Mesendoderm (in vitro differentiated cells): Measurements from ENCODE around the gene CREB3L2.

ENCODE experiments used
- DNase-seq: peaks from one replicate; pipeline ENCODE4 v3.0.0; 2013
- H2AK5ac ChIP-seq: 2 replicates; pipeline ENCODE4 v1.6.1; 2013; ENCODE audit warnings: low read length, inconsistent platforms
- H2BK120ac ChIP-seq: 2 replicates; pipeline ENCODE4 v1.6.1; 2013; ENCODE audit warnings: low read depth, mild to moderate bottlenecking, low read length, moderate library complexity, mixed read lengths
- H2BK15ac ChIP-seq: replicated peaks from 2 replicates; pipeline ENCODE4 v1.6.1; 2013; ENCODE audit warnings: low read depth, mild to moderate bottlenecking, moderate library complexity
- H2BK5ac ChIP-seq: 2 replicates; pipeline ENCODE4 v1.6.1; 2013; ENCODE audit warnings: low read length, inconsistent platforms
- H3K18ac ChIP-seq: 2 replicates; pipeline ENCODE4 v1.6.1; 2013; ENCODE audit warnings: mild to moderate bottlenecking, low read length, mixed read lengths
- H3K23ac ChIP-seq: one replicate; pipeline ENCODE4 v1.6.1; 2013; ENCODE audit warnings: low read length
- H3K27ac ChIP-seq: 2 replicates; pipeline ENCODE4 v1.5.1; 2013; ENCODE audit warnings: low read depth, mild to moderate bottlenecking, inconsistent platforms, low read length, moderate library complexity
- H3K27me3 ChIP-seq: 2 replicates; pipeline ENCODE4 v1.6.1; 2013; ENCODE audit warnings: low read length, control low read depth, mild to moderate bottlenecking, inconsistent platforms; ENCODE audit not compliant: insufficient read depth, poor library complexity
- H3K36me3 ChIP-seq: 2 replicates; pipeline ENCODE4 v1.6.1; 2013; ENCODE audit warnings: low read length, inconsistent platforms; ENCODE audit not compliant: control insufficient read depth, insufficient read depth
- H3K4ac ChIP-seq: one replicate; pipeline ENCODE4 v1.6.1; 2013; ENCODE audit warnings: low read depth, mild to moderate bottlenecking, low read length, moderate library complexity
- H3K4me1 ChIP-seq: 2 replicates; pipeline ENCODE4 v1.6.1; 2013; ENCODE audit warnings: low read depth, low read length, inconsistent platforms; ENCODE audit not compliant: control insufficient read depth
- H3K4me2 ChIP-seq: 2 replicates; pipeline ENCODE4 v1.6.1; 2013; ENCODE audit warnings: low read length
- H3K4me3 ChIP-seq: 2 replicates; pipeline ENCODE4 v1.5.1; 2013; ENCODE audit warnings: mild to moderate bottlenecking, low read length
- H3K56ac ChIP-seq: one replicate; pipeline ENCODE4 v1.6.1; 2013; ENCODE audit warnings: low read length
- H3K79me1 ChIP-seq: 2 replicates; pipeline ENCODE4 v1.6.1; 2013; ENCODE audit warnings: low read length, inconsistent platforms
- H3K79me2 ChIP-seq: 2 replicates; pipeline ENCODE4 v1.6.1; 2013; ENCODE audit warnings: mild to moderate bottlenecking, low read length; ENCODE audit not compliant: control insufficient read depth, insufficient read depth
- H3K9ac ChIP-seq: 2 replicates; pipeline ENCODE4 v1.6.1; 2013; ENCODE audit warnings: low read length, inconsistent platforms
- H4K5ac ChIP-seq: one replicate; pipeline ENCODE4 v1.6.1; 2013; ENCODE audit warnings: low read length
- H4K8ac ChIP-seq: one replicate; pipeline ENCODE4 v1.6.1; 2013; ENCODE audit warnings: low read depth, mild to moderate bottlenecking, control low read depth, low read length, moderate library complexity
- WGBS: extraction: QIAGEN DNeasy Blood & Tissue Kit; methylation state at CpG from one replicate; pipeline ENCODE4 v1.1.7; 2013; ENCODE audit warnings: low lambda C conversion rate, missing lambda C conversion rate; ENCODE audit not compliant: insufficient coverage; ENCODE audit errors: extremely low coverage; 5-methylcytosine and 5-hydroxymethylcytosine counted together

Gene CREB3L2

DNA sequence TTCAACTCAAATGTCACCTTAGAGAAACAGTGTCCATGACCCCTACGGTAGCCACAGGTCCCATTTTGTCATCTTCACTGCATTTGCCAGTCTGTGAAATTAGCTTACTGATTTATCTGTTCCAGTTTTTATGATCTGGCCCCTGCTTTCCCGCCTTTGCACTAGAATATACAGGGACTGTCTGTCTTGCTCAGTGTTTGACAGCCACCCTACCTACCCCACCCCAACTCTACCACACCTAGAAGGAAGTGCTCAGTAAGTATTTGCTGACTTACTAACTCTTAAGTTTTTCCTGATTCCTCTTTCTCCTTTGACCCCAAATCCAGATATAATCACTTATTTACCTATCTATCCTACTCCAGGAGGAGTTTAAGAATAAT lies 49.5 kb downstream of the CREB3L2 start:
- WGBS = no CpG with 5 or more reads among the region's 2 CpGs
- no peak overlapping the region for H2BK120ac ChIP-seq

GRCh38 chr7:137951700-137952425 lies 50.0 kb downstream of the CREB3L2 start:
- Histone ChIP-seq H4K8ac (no peak overlapping the region), H3K56ac (no peak overlapping the region), H3K4me1 (peaks cover 16% of the 10 kb centered on the region), H3K36me3 (no peaks in the 10 kb centered on the region), H3K18ac (no peak overlapping the region), H3K79me1 (peaks cover 31% of the 10 kb centered on the region), H2BK5ac (no peak overlapping the region), H3K9ac (no peak overlapping the region), H2BK120ac (no peak overlapping the region), H2AK5ac (no peak overlapping the region), H3K4me3 (no peak overlapping the region), H2BK15ac (no peak overlapping the region), H3K23ac (no peak overlapping the region), H3K79me2 (peaks cover 41% of the 10 kb centered on the region), H4K5ac (no peak overlapping the region), H3K4ac (no peak overlapping the region), H3K27me3 (no peaks in the 10 kb centered on the region), H3K4me2 (no peak overlapping the region), H3K27ac (no peak overlapping the region)
- WGBS = no CpG with 5 or more reads among the region's 7 CpGs
- DNase-seq = no peak

More for the DNA sequence above, 49.5 kb downstream of the CREB3L2 start:
- Histone ChIP-seq H2AK5ac (no peak overlapping the region), H3K56ac (no peak overlapping the region), H3K4me1 (peaks cover 16% of the 10 kb centered on the region), H3K4ac (no peak overlapping the region), H3K27ac (no peak overlapping the region), H4K5ac (no peak overlapping the region), H4K8ac (no peak overlapping the region), H3K79me1 (peaks cover 33% of the 10 kb centered on the region), H3K4me2 (no peak overlapping the region), H2BK15ac (no peak overlapping the region), H3K18ac (no peak overlapping the region), H3K4me3 (no peak overlapping the region), H3K27me3 (no peaks in the 10 kb centered on the region), H2BK5ac (no peak overlapping the region), H3K9ac (no peak overlapping the region), H3K36me3 (no peaks in the 10 kb centered on the region), H3K79me2 (peaks cover 45% of the 10 kb centered on the region), H3K23ac (no peak overlapping the region)
- no peak for DNase-seq

- H2BK5ac ChIP-seq = no peak overlapping the region
- H3K36me3 ChIP-seq = no peaks in the 10 kb centered on the region
- peaks cover 31% of the 10 kb centered on the region for H3K79me1 ChIP-seq
- no peak overlapping the region for H4K8ac ChIP-seq
- H3K4ac ChIP-seq = no peak overlapping the region
- no peak overlapping the region for H3K23ac ChIP-seq
- no peak overlapping the region for H3K4me2 ChIP-seq
- no peak for DNase-seq
- H3K9ac ChIP-seq = no peak overlapping the region
- peaks cover 35% of the 10 kb centered on the region for H3K79me2 ChIP-seq
- H2AK5ac ChIP-seq = no peak overlapping the region
- H3K27ac ChIP-seq = no peak overlapping the region
- WGBS = no CpG with 5 or more reads among the region's 7 CpGs
- H3K18ac ChIP-seq = no peak overlapping the region
- H2BK120ac ChIP-seq = no peak overlapping the region
- no peak overlapping the region for H2BK15ac ChIP-seq
- H4K5ac ChIP-seq = no peak overlapping the region
- no peak overlapping the region for H3K4me3 ChIP-seq
- no peaks in the 10 kb centered on the region for H3K27me3 ChIP-seq
- H3K56ac ChIP-seq = no peak overlapping the region
- peaks cover 16% of the 10 kb centered on the region for H3K4me1 ChIP-seq
Observed at GRCh38 chr7:137950967-137951366, 50.9 kb downstream of the CREB3L2 start.

GRCh38 chr7:137950263-137950621 lies 51.6 kb downstream of the CREB3L2 start:
- no peak for DNase-seq
- no peak overlapping the region for H3K27ac ChIP-seq

DNA sequence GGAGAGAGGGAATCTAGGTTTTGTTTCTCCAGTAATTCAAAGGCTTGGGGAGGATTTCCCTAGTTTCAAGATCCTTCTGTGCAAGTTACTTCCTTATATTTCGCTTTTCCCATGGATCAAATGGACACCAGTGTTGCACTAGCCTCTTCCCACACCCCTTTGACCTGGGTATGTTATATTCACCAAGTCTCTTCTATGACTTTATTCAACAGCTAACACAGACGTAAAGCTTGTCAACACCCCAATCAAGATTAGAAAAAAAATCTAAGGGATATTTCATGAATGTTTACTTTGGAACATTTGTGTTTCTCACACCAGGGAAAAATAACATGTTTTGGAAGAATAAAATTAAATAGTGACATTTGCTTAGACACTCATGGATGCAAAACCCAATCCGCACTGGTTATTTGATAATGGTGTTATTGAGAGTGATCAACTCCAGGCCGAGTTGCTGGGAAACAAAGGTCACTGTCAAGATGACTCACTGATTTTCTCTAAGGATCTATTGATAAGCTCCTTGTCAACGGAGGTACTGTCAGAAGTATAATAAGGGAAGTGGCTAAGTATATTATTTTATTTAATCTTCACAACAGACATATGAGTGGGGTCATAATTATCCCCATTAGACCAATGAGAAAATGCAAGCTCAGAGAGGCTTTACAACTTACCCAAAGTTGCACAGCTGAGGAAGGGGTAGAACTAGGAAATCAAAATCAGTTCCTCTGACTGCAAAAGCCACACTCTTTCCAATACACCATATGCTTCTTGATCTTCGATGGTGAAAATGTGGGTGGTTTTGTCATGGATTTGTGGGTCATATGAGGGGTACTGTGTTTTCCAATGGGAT lies 52.2 kb downstream of the CREB3L2 start:
- peaks cover 30% of the 10 kb centered on the region for H3K79me2 ChIP-seq
- WGBS = no CpG with 5 or more reads among the region's 6 CpGs
- no peak overlapping the region for H2BK120ac ChIP-seq

More at GRCh38 chr7:137950263-137950621, 51.6 kb downstream of the CREB3L2 start:
- no peak overlapping the region for H4K5ac ChIP-seq
- H3K23ac ChIP-seq = no peak overlapping the region
- peaks cover 16% of the 10 kb centered on the region for H3K4me1 ChIP-seq
- no peak overlapping the region for H2BK5ac ChIP-seq
- H3K27me3 ChIP-seq = no peaks in the 10 kb centered on the region
- H3K18ac ChIP-seq = no peak overlapping the region
- H3K4me2 ChIP-seq = no peak overlapping the region
- no peak overlapping the region for H3K9ac ChIP-seq
- peaks cover 32% of the 10 kb centered on the region for H3K79me2 ChIP-seq
- WGBS = no CpG with 5 or more reads among the region's 4 CpGs
- H3K79me1 ChIP-seq = peaks cover 30% of the 10 kb centered on the region
- H4K8ac ChIP-seq = no peak overlapping the region
- no peak overlapping the region for H2BK15ac ChIP-seq
- H2AK5ac ChIP-seq = no peak overlapping the region
- H3K36me3 ChIP-seq = no peaks in the 10 kb centered on the region
- no peak overlapping the region for H2BK120ac ChIP-seq
- no peak overlapping the region for H3K4ac ChIP-seq
- H3K56ac ChIP-seq = no peak overlapping the region
- no peak overlapping the region for H3K4me3 ChIP-seq

More for the DNA sequence above, 52.2 kb downstream of the CREB3L2 start:
- Histone ChIP-seq H3K4me2 (no peak overlapping the region), H2BK5ac (no peak overlapping the region), H3K36me3 (no peaks in the 10 kb centered on the region), H3K18ac (no peak overlapping the region), H4K5ac (no peak overlapping the region), H3K4me1 (peaks cover 13% of the 10 kb centered on the region), H3K27ac (no peak overlapping the region), H2BK15ac (no peak overlapping the region), H3K23ac (no peak overlapping the region), H3K9ac (no peak overlapping the region), H2AK5ac (no peak overlapping the region), H3K79me1 (peaks cover 30% of the 10 kb centered on the region), H3K27me3 (no peaks in the 10 kb centered on the region), H4K8ac (no peak overlapping the region), H3K4ac (no peak overlapping the region), H3K4me3 (no peak overlapping the region), H3K56ac (no peak overlapping the region)
- no peak for DNase-seq
